Tibial nerve (tissue), 4 donors: ENCODE measurements around the gene NOL4L. TPM values are rescaled to one million over a fixed set of nuclear protein-coding genes. Genes with fewer than 3 reads are reported as not detected.

Experiments
- DNase-seq, 2 donors: peaks; one replicate each; pipeline ENCODE4 v3.0.0-alpha.2; 2019; ENCODE audit warnings: low spot score in 2 of 2
- H3K27ac ChIP-seq, 4 donors: fragments of 200-600 bp; sonication (generic) in 3 of 4; one replicate each; pipeline ENCODE4 v1.5.1; 2017 to 2019; ENCODE audit warnings: mild to moderate bottlenecking in 1 of 4
- H3K27me3 ChIP-seq, 2 donors: fragments of 200-600 bp; sonication (generic) in 1 of 2; one replicate each; pipeline versions ENCODE4 v1.5.1 to v1.6.0; 2017 to 2019
- H3K36me3 ChIP-seq, 3 donors: fragments of 200-600 bp; sonication (generic); one replicate each; pipeline ENCODE4 v1.5.1; 2018 to 2019
- H3K4me1 ChIP-seq, 4 donors: fragments of 200-600 bp; sonication (generic) in 3 of 4; one replicate each; pipeline ENCODE4 v1.5.1; 2017 to 2019
- H3K4me3 ChIP-seq, 4 donors: fragments of 200-600 bp; sonication (generic) in 3 of 4; one replicate each; pipeline ENCODE4 v1.5.1; 2017 to 2019; ENCODE audit warnings: mild to moderate bottlenecking in 1 of 4, moderate library complexity in 1 of 4
- H3K9me3 ChIP-seq, 4 donors: fragments of 200-600 bp; sonication (generic) in 3 of 4; one replicate each; pipeline ENCODE4 v1.5.1; 2017 to 2019
- CTCF ChIP-seq, 5 experiments: fragments of 200-600 bp in 3 of 5; fragments of 450-650 bp in 2 of 5; sonication (generic) in 3 of 5; IDR thresholded peaks; one replicate each; pipeline ENCODE4 v1.5.1; 2016 to 2019; ENCODE audit warnings: antibody characterized with exemption in 5 of 5, mild to moderate bottlenecking in 3 of 5, moderate library complexity in 2 of 5
- EP300 ChIP-seq, 2 donors: sonication (generic); formaldehyde crosslinking; IDR thresholded peaks; one replicate each; pipeline ENCODE4 v1.6.1; 2017; ENCODE audit warnings: antibody characterized with exemption in 2 of 2, mild to moderate bottlenecking in 1 of 2
- POLR2A ChIP-seq, 2 donors: fragments of 450-650 bp; IDR thresholded peaks; one replicate each; pipeline ENCODE4 v1.6.1; 2017; ENCODE audit warnings: antibody characterized with exemption in 2 of 2, mild to moderate bottlenecking in 2 of 2, moderate library complexity in 2 of 2
- WGBS, 2 donors: methylation state at CpG; one replicate each; pipeline ENCODE4 v1.1.5; 2018; 5-methylcytosine and 5-hydroxymethylcytosine counted together
- total RNA-seq, 4 donors: library from RNA; depleted of rRNA; stranded (reverse); fragments of >200 nt; gene quantifications; one replicate each; pipeline ENCODE4 v1.1.0, GENCODE V29; 2016

The NOL4L gene
- total RNA-seq, 4 donors from 2014 or later, result 11.5 to 22.3 (median 19.9) TPM

GRCh38 chr20:32607324-32607723 is 22.2 kb upstream of the NOL4L start:
- Histone ChIP-seq H3K27ac (no peak overlapping the region), H3K9me3 (no peaks in the 10 kb centered on the region), H3K4me3 (no peak overlapping the region), H3K36me3 (no peaks in the 10 kb centered on the region), H3K27me3 (peaks cover 0 to 12% of the 10 kb centered on the region in 2 donors), H3K4me1 (peaks cover 0 to 6% (median 0%) of the 10 kb centered on the region in 4 donors)
- DNase-seq, result no peak
- WGBS, 2 donors, result 85 to 86% methylated on average over 8 of the region's 8 CpGs
- TF ChIP-seq EP300 (IDR thresholded peaks at IDR 0.05) (no peak), CTCF (IDR thresholded peaks at IDR 0.05) (no peak), POLR2A (IDR thresholded peaks at IDR 0.05) (no peak)

GRCh38 chr20:32606790-32607189 is 21.7 kb upstream of the NOL4L start:
- WGBS, 2 donors, result 92 to 95% methylated on average over 1 of the region's 1 CpG
- Histone ChIP-seq H3K27ac (no peak overlapping the region), H3K4me1 (peaks cover 0 to 6% (median 0%) of the 10 kb centered on the region in 4 donors), H3K27me3 (peaks cover 0 to 12% of the 10 kb centered on the region in 2 donors), H3K9me3 (no peaks in the 10 kb centered on the region), H3K36me3 (no peaks in the 10 kb centered on the region), H3K4me3 (no peak overlapping the region)
- DNase-seq, result no peak
- no peak for TF ChIP-seq CTCF (IDR thresholded peaks at IDR 0.05)
- TF ChIP-seq POLR2A (IDR thresholded peaks at IDR 0.05), result no peak
- TF ChIP-seq EP300 (IDR thresholded peaks at IDR 0.05), result no peak

GRCh38 chr20:32606107-32606506 is 21.0 kb upstream of the NOL4L start:
- Histone ChIP-seq H3K36me3 (no peaks in the 10 kb centered on the region), H3K4me3 (no peak overlapping the region), H3K9me3 (no peaks in the 10 kb centered on the region), H3K27me3 (peaks cover 0 to 12% of the 10 kb centered on the region in 2 donors), H3K4me1 (peaks cover 0 to 6% (median 0%) of the 10 kb centered on the region in 4 donors), H3K27ac (no peak overlapping the region)
- 59 to 66% methylated on average over 8 of the region's 8 CpGs for WGBS, 2 donors
- no peak for DNase-seq
- no peak for TF ChIP-seq POLR2A (IDR thresholded peaks at IDR 0.05)
- TF ChIP-seq CTCF (IDR thresholded peaks at IDR 0.05), result no peak
- no peak for TF ChIP-seq EP300 (IDR thresholded peaks at IDR 0.05)

- WGBS, 2 donors, result 43 to 48% methylated on average over 12 of the region's 12 CpGs
- no peaks in the 10 kb centered on the region for H3K36me3 ChIP-seq
- DNase-seq, result peak in 1 of 2 donors; percentile 10
- no peaks in the 10 kb centered on the region for H3K9me3 ChIP-seq
- peaks cover 0 to 6% (median 0%) of the 10 kb centered on the region in 4 donors for H3K4me1 ChIP-seq
- no peak overlapping the region for H3K4me3 ChIP-seq
- no peak for TF ChIP-seq CTCF (IDR thresholded peaks at IDR 0.05)
- no peak for TF ChIP-seq POLR2A (IDR thresholded peaks at IDR 0.05)
- TF ChIP-seq EP300 (IDR thresholded peaks at IDR 0.05), result no peak
- peaks cover 0 to 12% of the 10 kb centered on the region in 2 donors for H3K27me3 ChIP-seq
- H3K27ac ChIP-seq, result no peak overlapping the region
Observed at GRCh38 chr20:32605167-32605656, 20.1 kb upstream of the NOL4L start.

- Histone ChIP-seq H3K27me3 (peaks cover 0 to 10% of the 10 kb centered on the region in 2 donors), H3K4me3 (no peak overlapping the region), H3K4me1 (peaks cover 0 to 6% (median 0%) of the 10 kb centered on the region in 4 donors), H3K36me3 (no peaks in the 10 kb centered on the region), H3K27ac (no peak overlapping the region), H3K9me3 (no peaks in the 10 kb centered on the region)
- peak; percentile 15 to 39 for TF ChIP-seq EP300 (IDR thresholded peaks at IDR 0.05)
- TF ChIP-seq POLR2A (IDR thresholded peaks at IDR 0.05), result no peak
- DNase-seq, result peak in 1 of 2 donors; percentile 14
- 89% methylated on average over 15 to 18 of the region's 18 CpGs for WGBS, 2 donors
Observed at GRCh38 chr20:32603046-32603726, 18.1 kb upstream of the NOL4L start.
